Subcutaneous adipose tissue (tissue), 4 donors: ENCODE results near the gene CPXM2. TPM values are rescaled to one million over a fixed set of nuclear protein-coding genes. Genes with fewer than 3 reads are reported as not detected.

Experiments
- CTCF ChIP-seq: fragments of 450-650 bp; IDR thresholded peaks from one replicate; pipeline ENCODE4 v1.5.1; 2016; ENCODE audit warnings: low read depth, mild to moderate bottlenecking, control low read depth, antibody characterized with exemption, moderate library complexity
- total RNA-seq, 4 donors: library from RNA; depleted of rRNA; stranded (reverse); fragments of >200 nt; gene quantifications; one replicate each; pipeline ENCODE4 v1.1.0, GENCODE V29; 2016

The CPXM2 gene
- 10 to 100 TPM in 1 of 4 donors, 1 to 10 TPM in 3; 4.4 to 11.7 (median 6.7) TPM for total RNA-seq

DNA sequence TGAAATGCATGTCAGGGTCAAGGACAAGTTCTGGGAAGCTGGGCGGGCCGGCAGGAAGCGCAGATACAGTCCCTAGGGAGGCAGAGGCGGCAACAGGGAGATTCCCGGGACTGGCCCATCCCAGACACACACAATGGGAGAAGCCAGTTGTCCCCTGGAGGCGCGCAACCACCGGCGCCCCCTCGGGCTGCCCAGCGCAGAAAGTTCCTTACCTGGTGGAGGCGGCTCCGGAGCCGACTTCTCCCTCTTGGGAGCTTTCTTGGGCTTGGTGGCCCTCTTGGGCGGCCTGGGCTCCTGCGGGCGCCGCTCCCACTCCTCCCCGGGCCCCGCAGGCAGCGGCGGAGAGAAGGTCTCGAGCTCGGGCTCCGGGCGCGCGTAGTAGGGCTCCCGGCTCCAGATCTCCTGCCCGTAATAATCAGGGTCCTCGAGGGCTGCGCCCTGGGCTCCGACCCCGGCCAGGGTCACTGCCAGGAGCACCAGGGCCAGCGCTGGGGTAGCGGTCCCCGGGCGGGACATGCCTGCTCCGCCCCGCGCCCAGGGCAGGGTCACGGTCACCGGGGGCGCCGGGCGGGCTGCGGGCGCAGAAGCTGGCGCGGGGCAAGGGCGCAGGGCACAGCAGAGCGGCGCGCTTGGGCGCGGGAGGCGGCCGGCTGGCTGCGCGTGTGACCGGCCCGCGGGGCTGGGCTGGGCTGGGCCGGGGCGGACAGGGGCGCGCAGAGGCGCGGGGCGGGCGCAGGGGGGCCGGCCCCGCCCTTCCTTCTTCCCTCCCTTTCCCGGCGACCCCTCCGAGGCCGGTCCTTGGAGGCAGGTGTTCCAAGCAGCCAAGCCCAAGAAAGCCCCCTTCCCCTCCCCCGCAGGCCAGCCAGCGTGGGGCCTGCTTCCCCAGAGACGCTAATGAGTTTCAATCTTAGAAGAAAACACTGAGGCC is at the start of gene CPXM2:
TSS of gene CPXM2 (minus strand) at position 664 of the 928 bp plus-strand sequence. CDS start at position 516, 148 bp downstream.
- TF ChIP-seq CTCF: no peak

DNA sequence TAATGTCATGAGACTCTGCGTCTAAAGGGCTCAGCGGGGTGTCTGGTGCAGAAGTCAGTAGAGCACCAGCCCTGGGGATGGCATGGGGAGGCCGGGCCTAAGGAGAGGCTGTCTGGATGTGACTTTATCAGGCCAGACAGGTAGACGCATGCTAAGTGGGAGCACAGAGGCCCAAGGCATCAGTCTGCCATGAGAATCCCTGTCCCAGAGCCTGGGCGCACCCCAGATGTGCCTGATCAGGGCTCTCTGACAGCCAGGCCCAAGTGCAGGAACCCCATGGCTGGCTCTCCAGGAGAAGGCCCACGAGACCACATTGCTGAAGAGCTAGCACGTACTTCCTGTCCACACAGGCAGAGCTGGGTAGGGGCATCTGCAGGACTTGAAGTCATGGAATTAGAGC is 48.0 kb upstream of the CPXM2 start:
- no peak for TF ChIP-seq CTCF

DNA sequence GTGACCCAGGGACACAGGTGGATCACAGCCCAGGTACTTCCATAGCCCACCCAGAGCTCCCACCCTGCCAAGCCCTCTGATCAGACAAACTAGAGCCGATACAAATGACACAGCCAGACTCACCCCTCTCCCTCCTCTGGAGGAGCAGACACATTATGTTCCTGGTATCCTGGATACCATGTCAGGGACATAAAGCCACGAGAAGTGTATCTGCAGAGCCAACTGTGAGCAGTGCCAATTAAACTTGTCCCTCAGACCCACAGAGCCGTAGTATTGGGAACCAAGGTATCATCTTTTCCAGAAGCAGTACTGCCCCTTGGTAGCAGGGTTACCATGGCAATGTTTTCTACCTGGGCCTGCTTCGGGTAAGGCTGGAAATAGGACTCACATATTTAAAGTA is 47.3 kb upstream of the CPXM2 start:
- no peak for TF ChIP-seq CTCF

- no peak for TF ChIP-seq CTCF
Observed at GRCh38 chr10:123936426-123936825, 44.8 kb upstream of the CPXM2 start.

GRCh38 chr10:123935680-123936079 is 44.1 kb upstream of the CPXM2 start:
- no peak for TF ChIP-seq CTCF

GRCh38 chr10:123934846-123935245 is 43.2 kb upstream of the CPXM2 start:
- no peak for TF ChIP-seq CTCF

GRCh38 chr10:123930340-123931001 is 38.9 kb upstream of the CPXM2 start:
- no peak for TF ChIP-seq CTCF
